Stimulated activated naive B cell treated with anti-CD40 and anti-IgM and Interleukin-4, amounts not matched to agents 10 μg/mL and 1 μg/mL and 100 μg/mL, for 72 hours (primary cell): ENCODE results near the gene ATP8B1.
"Not testable (repeated sequence)": the region's sequence is repeated elsewhere in the genome, so short reads cannot be mapped to it uniquely, and the experiment has no call there.

Experiments
- ATAC-seq, 2 donors: fragments of 150-1000 bp; cut with Tn5 transposase; replicated peaks; 2 replicates each; pipeline ENCODE4 v1.10.0; 2021; ENCODE audit warnings: moderate library complexity in 1 of 2
- DNase-seq: peaks from one replicate; pipeline ENCODE4 v3.0.0; 2021
- H3K27ac Mint-ChIP-seq: one replicate; pipeline ENCODE4 v1.8.0; 2022; ENCODE audit warnings: mild to moderate bottlenecking, mixed read lengths
- H3K27me3 Mint-ChIP-seq, 2 donors: one replicate each; pipeline ENCODE4 v1.8.0; 2022; ENCODE audit warnings: mixed read lengths in 2 of 2
- H3K36me3 Mint-ChIP-seq, 2 donors: one replicate each; pipeline ENCODE4 v1.8.0; 2022; ENCODE audit warnings: mixed read lengths in 2 of 2, mild to moderate bottlenecking in 1 of 2
- H3K4me1 Mint-ChIP-seq, 2 donors: one replicate each; pipeline ENCODE4 v1.8.0; 2022; ENCODE audit warnings: mixed read lengths in 2 of 2, mild to moderate bottlenecking in 1 of 2
- H3K4me3 Mint-ChIP-seq, 2 donors: one replicate each; pipeline ENCODE4 v1.8.0; 2022; ENCODE audit warnings: mild to moderate bottlenecking in 2 of 2, mixed read lengths in 2 of 2, moderate library complexity in 1 of 2
- H3K9me3 Mint-ChIP-seq, 2 donors: one replicate each; pipeline ENCODE4 v1.8.0; 2022; ENCODE audit warnings: mixed read lengths in 2 of 2, mild to moderate bottlenecking in 1 of 2

Gene ATP8B1

DNA sequence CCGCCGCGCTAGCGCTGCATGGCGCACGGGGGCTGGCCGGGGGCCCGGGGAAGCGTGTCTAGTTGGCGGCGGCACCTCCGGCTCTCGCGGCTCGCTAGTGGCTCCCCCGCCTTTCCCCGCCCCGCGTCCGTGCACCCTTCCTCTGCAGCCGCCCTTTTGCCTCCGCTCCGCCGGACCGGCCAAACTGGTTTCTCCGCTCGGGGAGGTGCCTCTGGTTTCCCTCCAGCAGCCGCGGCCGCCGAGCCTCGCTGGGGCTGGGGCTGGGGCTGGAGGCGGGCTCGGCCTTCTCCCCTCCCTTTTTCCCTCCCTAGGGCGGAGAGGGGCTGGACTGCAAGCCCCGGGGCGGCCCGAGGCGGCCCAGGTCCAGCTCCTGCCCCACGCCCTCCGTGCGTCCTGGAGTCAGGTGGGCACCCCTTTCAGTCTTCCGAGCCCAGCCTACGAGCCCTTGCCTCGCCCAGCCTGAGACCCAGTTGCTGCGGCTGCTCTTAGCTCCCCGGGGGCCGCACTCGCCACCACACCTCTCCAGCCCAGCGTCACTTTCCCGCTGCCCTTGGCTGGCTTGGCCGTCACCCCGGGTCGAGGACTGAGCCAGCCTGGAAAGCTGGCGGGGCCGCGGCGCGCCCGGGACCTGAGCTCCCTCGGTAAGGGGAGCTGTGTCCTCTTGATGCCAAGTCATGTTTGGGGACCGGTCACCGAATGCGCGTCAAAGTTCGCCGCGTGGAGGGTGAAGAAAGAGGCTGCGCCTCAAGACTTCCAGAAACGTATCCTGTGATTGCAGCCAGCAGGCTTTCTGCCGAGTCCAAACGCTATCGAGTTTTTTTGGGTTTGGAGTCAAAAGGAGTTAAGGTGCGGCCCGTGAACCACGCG is at the start of gene ATP8B1:
Gene ATP8B1, minus strand, starts transcription at position 213 of the 867 bp plus-strand sequence. CDS start 71,508 bp downstream, outside the sequence.
- ATAC-seq (peak; percentile 73 to 76), DNase-seq (peak; percentile 24)
- Mint-ChIP-seq H3K36me3 (no peaks in the 10 kb centered on the region), H3K27ac (peak within 1 kb of the TSS; percentile 51), H3K27me3 (peaks cover 25 to 36% of the 10 kb centered on the region in 2 donors), H3K4me1 (peaks cover 13 to 17% of the 10 kb centered on the region in 2 donors), H3K4me3 (peak within 1 kb of the TSS; percentile 85 to 88), H3K9me3 (no peaks in the 10 kb centered on the region)

DNA sequence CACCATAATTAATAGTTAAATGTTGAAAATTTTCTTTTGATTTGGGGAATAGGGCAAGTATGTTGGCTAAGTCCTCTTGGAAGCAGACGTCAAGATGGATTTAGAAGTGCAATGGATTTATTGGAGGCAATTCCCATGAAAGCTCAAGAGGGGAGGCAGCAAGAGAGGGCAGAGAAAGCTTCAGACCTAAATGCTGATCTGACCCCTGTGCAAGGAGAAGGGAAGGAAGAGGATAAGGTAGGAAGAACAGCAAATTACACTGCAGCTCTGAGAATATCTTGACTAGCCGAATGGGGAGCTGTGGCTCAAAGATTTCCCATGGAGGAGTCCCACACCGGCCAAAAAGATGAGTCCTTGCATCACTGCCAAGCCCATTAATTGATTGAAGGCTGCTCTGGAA is 46.9 kb upstream of the ATP8B1 start:
- H3K4me3 Mint-ChIP-seq: no peak overlapping the region
- H3K9me3 Mint-ChIP-seq: no peaks in the 10 kb centered on the region
- H3K27me3 Mint-ChIP-seq: peaks cover 0 to 5% of the 10 kb centered on the region in 2 donors
- ATAC-seq: no peak
- H3K4me1 Mint-ChIP-seq: peaks cover 8 to 12% of the 10 kb centered on the region in 2 donors
- peaks cover 0 to 1% of the 10 kb centered on the region in 2 donors for H3K36me3 Mint-ChIP-seq
- no peak overlapping the region for H3K27ac Mint-ChIP-seq
- no peak for DNase-seq

DNA sequence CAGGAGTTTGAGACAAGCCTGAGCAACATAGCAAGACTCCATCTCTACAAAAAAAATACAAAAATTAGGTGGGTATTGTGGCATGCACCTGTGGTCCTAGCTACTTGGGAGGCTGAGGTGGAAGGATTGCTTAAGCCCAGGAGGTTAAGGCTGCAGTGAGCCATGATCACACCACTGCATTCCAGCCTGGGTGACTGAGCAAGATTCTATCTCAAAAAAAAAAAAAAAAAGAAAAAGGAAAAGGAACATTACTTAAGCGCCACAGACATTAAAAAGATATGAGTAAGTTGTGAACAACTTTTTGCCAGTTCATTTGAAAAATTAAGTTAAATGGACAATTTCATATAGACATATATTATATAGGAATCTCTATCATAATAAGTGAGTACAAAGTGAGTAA is 45.3 kb upstream of the ATP8B1 start:
- DNase-seq, H3K36me3 Mint-ChIP-seq, H3K4me3 Mint-ChIP-seq, ATAC-seq, H3K9me3 Mint-ChIP-seq, H3K27me3 Mint-ChIP-seq, H3K27ac Mint-ChIP-seq: not testable (repeated sequence)
- peaks cover 8 to 12% of the 10 kb centered on the region in 2 donors for H3K4me1 Mint-ChIP-seq

DNA sequence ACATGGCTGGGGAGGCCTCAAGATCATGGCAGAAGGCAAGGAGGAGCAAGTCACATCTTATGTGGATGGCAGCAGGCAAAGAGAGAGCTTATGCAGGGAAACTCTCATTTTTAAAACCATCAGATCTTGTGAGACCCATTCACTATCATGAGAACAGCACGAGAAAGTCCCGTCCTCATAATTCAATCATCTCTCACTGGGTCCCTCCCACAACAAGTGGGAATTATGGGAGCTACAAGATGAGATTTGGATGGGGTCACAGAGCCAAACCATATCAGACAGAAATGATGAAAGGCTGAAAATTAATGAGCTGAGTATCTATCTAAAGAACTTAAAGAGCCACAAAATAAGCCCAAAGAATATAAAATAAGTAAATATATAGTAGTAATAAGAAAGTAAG is 44.3 kb upstream of the ATP8B1 start:
- Mint-ChIP-seq H3K4me1 (peaks cover 10 to 15% of the 10 kb centered on the region in 2 donors), H3K27me3 (peaks cover 11 to 12% of the 10 kb centered on the region in 2 donors)
- H3K27ac Mint-ChIP-seq, H3K4me3 Mint-ChIP-seq, ATAC-seq, H3K9me3 Mint-ChIP-seq, H3K36me3 Mint-ChIP-seq, DNase-seq: not testable (repeated sequence)

DNA sequence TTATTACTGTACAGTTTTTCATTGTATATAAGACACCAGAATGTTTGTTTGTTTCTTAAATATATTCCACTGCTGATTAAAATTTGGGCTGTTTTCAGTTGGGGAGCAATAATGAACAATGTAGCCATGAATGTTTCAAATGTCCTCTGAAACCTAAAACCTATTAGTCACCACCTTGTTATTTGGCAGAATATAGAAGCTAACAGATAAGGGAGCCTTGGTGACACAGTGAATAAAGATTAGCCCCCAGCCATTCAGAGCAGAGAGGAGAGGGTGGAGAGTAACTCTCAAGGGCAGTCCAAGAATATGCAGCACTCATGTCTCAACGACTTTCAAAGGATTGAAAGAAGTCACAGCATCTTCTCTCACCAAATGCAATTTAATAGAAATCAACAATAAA is 43.1 kb upstream of the ATP8B1 start:
- peaks cover 11 to 12% of the 10 kb centered on the region in 2 donors for H3K27me3 Mint-ChIP-seq
- peaks cover 0 to 1% of the 10 kb centered on the region in 2 donors for H3K36me3 Mint-ChIP-seq
- H3K27ac Mint-ChIP-seq: no peak overlapping the region
- H3K9me3 Mint-ChIP-seq: no peaks in the 10 kb centered on the region
- ATAC-seq (no peak), DNase-seq (no peak)
- H3K4me1 Mint-ChIP-seq: peaks cover 19 to 27% of the 10 kb centered on the region in 2 donors
- H3K4me3 Mint-ChIP-seq: no peak overlapping the region

DNA sequence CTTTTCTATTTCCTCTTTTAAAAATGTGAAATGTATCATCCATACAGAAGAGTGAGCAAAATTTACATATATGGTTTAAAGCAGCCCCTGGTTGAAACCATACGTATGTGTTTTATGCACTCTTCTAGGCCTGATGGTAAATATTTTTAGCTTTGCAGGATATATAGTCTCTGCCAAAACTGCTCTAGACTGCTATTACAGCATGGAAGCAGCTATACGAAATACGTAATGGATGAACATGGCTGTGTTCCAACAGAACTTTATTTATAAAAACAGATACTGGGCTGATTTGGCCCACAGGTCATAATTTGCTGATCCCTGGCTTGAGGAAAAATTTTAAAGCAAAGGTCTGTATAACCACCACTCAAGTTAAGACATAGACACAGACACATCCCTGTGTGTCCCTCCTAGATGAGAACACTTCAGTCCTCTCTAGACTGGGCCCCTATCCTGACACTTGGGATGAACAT is 42.5 kb upstream of the ATP8B1 start:
- peaks cover 22 to 31% of the 10 kb centered on the region in 2 donors for H3K4me1 Mint-ChIP-seq
- H3K4me3 Mint-ChIP-seq: no peak overlapping the region
- ATAC-seq: peak; percentile 78 to 81
- no peak overlapping the region for H3K27ac Mint-ChIP-seq
- DNase-seq: no peak
- H3K27me3 Mint-ChIP-seq: peaks cover 11 to 12% of the 10 kb centered on the region in 2 donors
- no peaks in the 10 kb centered on the region for H3K9me3 Mint-ChIP-seq
- H3K36me3 Mint-ChIP-seq: peaks cover 0 to 1% of the 10 kb centered on the region in 2 donors

DNA sequence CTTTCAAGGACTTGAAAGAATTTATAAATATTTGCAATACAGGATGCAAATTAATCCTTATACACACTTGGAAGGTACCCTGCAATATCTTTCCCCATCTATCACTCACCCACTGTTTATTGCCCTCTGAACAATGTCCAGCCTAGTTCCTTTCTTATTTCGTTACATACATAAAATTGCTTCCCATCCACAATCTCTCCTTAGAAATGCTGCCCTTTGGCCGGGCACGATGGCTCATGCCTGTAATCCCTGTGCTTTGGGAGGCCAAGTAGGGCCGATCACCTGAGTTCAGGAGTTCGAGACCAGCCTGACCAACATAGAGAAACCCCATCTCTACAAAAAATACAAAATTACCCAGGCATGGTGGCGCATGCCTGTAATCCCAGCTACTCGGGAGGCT is 41.2 kb upstream of the ATP8B1 start:
- no peak for DNase-seq
- H3K36me3 Mint-ChIP-seq: no peaks in the 10 kb centered on the region
- ATAC-seq: no peak
- no peak overlapping the region for H3K27ac Mint-ChIP-seq
- no peaks in the 10 kb centered on the region for H3K9me3 Mint-ChIP-seq
- peaks cover 11 to 12% of the 10 kb centered on the region in 2 donors for H3K27me3 Mint-ChIP-seq
- H3K4me1 Mint-ChIP-seq: peaks cover 26 to 40% of the 10 kb centered on the region in 2 donors
- H3K4me3 Mint-ChIP-seq: no peak overlapping the region

DNA sequence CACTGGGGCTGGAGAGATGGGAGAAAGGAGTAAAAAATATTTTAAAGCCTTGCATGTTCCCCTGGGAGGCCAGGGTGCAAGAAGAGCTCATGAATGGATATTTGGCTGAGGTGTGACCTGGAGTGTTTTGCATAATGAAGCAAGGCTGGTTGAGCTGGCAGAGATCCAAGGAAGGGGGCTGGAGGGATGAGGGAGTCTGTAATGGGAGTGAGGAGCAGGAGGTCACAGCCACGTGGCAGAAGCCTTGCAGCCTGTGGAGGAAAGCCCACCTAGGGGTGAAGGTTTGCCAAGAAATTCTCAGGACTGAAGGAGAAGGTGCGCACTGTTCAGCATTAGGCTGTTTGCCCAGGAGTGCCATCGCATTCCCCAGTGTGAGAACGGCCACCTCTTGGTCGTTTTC is 40.3 kb upstream of the ATP8B1 start:
- Mint-ChIP-seq H3K27me3 (peaks cover 11 to 12% of the 10 kb centered on the region in 2 donors), H3K4me3 (no peak overlapping the region), H3K27ac (no peak overlapping the region), H3K9me3 (no peaks in the 10 kb centered on the region), H3K4me1 (peaks cover 29 to 45% of the 10 kb centered on the region in 2 donors), H3K36me3 (no peaks in the 10 kb centered on the region)
- ATAC-seq (no peak), DNase-seq (no peak)

DNA sequence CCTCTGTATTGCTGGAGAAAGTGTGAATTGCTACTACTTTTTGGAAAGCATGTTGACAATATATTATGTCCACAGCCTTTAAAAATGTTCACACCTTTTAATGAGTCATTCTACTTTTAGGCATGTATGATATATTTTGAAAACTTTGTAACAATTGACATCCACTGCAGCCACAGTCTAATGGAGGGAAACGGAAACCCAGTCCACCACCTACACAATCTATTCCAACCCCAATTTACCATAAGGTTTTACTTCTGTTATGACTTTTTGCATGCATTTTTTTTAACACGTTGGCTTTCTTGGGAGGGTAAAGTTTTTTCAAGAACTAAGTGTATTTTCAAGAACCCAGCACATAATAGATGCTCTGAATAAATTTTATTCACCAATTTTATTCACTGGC is 38.5 kb upstream of the ATP8B1 start:
- Mint-ChIP-seq H3K4me3 (no peak overlapping the region), H3K27me3 (peaks cover 7 to 11% of the 10 kb centered on the region in 2 donors), H3K4me1 (peaks cover 36 to 60% of the 10 kb centered on the region in 2 donors), H3K27ac (peak overlapping the region; percentile 21), H3K9me3 (no peaks in the 10 kb centered on the region), H3K36me3 (peaks cover 0 to 5% of the 10 kb centered on the region in 2 donors)
- ATAC-seq (peak; percentile 45 to 52), DNase-seq (peak; percentile 23)

DNA sequence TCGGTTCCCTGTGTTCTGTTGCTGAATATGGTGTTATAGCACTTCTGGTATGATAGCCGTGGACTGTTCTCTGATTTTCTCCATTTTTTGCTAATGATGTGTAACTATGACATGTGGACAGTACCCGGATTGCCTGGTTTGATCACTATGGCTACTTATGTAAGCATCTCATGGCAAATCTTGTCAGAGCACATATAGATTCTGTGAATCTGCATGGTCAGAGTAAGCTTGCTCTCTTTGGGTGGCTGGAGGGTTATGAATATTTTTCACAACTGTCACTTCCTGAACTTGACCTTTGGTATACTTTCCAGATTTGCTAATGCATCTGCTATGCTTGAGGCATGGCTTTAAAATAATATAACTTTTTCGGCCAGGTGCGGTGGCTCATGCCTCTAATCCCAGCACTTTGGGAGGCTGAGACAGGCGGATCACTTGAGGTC is 36.8 kb upstream of the ATP8B1 start:
- Mint-ChIP-seq H3K27ac (peak overlapping the region; percentile 62), H3K27me3 (peaks cover 7 to 11% of the 10 kb centered on the region in 2 donors), H3K4me3 (no peak overlapping the region), H3K9me3 (no peaks in the 10 kb centered on the region), H3K36me3 (peaks cover 0 to 7% of the 10 kb centered on the region in 2 donors), H3K4me1 (peaks cover 32 to 59% of the 10 kb centered on the region in 2 donors)
- DNase-seq (no peak), ATAC-seq (no peak)

DNA sequence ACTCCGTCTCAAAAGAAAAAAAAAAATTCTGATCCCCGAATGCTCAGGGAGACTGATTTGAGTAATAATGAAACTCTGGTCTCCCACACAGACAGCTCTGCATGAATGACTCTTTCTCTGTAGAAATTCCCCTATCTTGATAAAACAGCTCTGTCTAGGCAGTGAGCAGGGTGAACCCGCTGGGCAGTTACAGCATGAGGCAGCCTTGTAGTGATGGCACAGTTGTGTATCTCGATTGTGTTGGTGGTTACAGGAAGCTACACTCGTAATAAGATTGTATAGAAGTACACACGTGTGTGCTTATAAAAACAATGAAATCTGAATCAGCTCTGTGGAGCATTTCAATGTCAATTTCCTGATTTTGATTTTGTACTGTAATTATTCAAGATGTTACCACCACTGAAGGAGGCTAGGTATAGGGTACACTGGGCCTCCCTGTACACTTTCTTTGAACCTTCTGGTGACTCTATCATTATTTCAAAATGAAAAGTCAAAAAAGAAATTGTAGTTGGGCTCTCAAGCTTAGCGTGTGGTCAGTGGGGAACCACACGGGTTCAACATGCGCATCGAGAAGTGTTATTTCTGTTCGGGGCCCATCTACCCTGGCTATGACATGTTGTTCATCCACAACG is 34.9 kb upstream of the ATP8B1 start:
- H3K27me3 Mint-ChIP-seq: no peaks in the 10 kb centered on the region
- H3K9me3 Mint-ChIP-seq: no peaks in the 10 kb centered on the region
- ATAC-seq: peak; percentile 92 to 94
- peak overlapping the region; percentile 3 to 59 for H3K4me3 Mint-ChIP-seq
- peak; percentile 77 for DNase-seq
- H3K36me3 Mint-ChIP-seq: peaks cover 0 to 8% of the 10 kb centered on the region in 2 donors
- H3K4me1 Mint-ChIP-seq: peaks cover 39 to 76% of the 10 kb centered on the region in 2 donors
- H3K27ac Mint-ChIP-seq: peak overlapping the region; percentile 93

DNA sequence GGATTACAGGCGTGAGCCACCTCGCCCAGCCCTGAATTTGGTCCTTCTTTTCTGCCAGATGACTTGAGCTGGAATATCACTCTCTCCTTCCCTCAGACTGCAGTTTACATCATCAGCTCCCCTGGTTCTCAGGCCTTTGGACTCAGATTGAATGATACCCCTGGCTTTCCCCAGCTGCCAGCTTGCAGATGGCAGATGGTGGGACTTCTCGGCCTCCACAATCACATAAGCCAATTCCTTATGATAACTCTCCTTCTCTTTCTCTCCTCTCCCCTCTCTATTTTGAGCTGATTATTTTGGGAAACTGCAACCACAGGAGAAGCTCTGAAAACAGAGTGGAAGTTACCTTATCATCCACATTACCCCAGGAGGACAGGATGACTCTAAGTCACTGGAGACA is 33.4 kb upstream of the ATP8B1 start:
- Mint-ChIP-seq H3K4me3 (no peak overlapping the region), H3K4me1 (peaks cover 36 to 75% of the 10 kb centered on the region in 2 donors), H3K36me3 (peaks cover 0 to 13% of the 10 kb centered on the region in 2 donors), H3K9me3 (peaks cover 1 to 5% of the 10 kb centered on the region in 2 donors), H3K27me3 (no peaks in the 10 kb centered on the region), H3K27ac (peak overlapping the region; percentile 47)
- DNase-seq (no peak), ATAC-seq (no peak)

DNA sequence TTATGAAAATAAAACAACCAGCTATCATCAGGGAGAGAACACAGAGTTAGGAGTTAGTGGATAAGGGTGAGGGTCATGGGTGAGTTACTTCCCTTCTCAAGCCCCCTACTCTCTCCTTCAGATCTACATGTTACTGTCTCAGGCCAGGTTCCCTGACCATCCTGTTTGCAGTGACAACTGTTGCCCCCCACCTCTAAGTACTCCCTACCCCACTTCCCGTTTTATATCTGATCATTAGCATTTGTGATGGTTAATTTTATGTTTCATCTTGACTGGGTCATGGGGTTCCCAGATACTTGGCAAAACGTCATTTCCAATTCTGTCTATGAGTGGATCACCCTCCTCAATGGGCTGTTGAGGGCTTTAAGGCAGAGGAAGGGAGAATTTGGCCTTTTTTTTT is 32.8 kb upstream of the ATP8B1 start:
- H3K27ac Mint-ChIP-seq: no peak overlapping the region
- ATAC-seq (no peak), DNase-seq (no peak)
- no peaks in the 10 kb centered on the region for H3K27me3 Mint-ChIP-seq
- H3K36me3 Mint-ChIP-seq: peaks cover 0 to 13% of the 10 kb centered on the region in 2 donors
- H3K9me3 Mint-ChIP-seq: peaks cover 1 to 5% of the 10 kb centered on the region in 2 donors
- H3K4me1 Mint-ChIP-seq: peaks cover 32 to 74% of the 10 kb centered on the region in 2 donors
- no peak overlapping the region for H3K4me3 Mint-ChIP-seq

DNA sequence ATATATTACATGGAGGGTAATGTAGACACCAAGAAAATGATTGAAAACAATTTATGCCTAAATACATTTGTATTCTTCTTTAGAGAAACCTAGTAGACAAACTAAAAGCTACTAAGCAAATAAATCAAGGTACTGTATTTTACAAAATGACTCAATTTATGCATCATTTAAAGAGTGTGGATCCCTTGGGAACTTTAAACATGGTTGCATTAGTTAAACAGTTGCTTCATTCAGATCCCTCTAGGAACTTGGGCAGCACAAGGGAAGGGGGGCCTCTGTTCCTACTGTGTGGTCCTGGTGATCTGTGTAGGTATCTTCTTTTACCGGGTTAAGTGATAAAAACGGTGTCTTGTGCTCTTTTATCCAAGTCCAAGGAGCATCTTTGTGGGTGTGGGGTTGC is 31.5 kb upstream of the ATP8B1 start:
- no peak for DNase-seq
- Mint-ChIP-seq H3K36me3 (peaks cover 0 to 18% of the 10 kb centered on the region in 2 donors), H3K9me3 (peaks cover 1 to 5% of the 10 kb centered on the region in 2 donors), H3K27ac (no peak overlapping the region), H3K4me3 (no peak overlapping the region), H3K4me1 (peaks cover 28 to 65% of the 10 kb centered on the region in 2 donors), H3K27me3 (no peaks in the 10 kb centered on the region)
- ATAC-seq: no peak
